ENCODE measurements around the gene RNASE13. TPM values are rescaled to one million over a fixed set of nuclear protein-coding genes. Genes with fewer than 3 reads are reported as not detected.

RNASE13 gene
- polyA plus RNA-seq, 1 of the 3 experiments (the other 2 are of a cell fraction) = not detected

DNA sequence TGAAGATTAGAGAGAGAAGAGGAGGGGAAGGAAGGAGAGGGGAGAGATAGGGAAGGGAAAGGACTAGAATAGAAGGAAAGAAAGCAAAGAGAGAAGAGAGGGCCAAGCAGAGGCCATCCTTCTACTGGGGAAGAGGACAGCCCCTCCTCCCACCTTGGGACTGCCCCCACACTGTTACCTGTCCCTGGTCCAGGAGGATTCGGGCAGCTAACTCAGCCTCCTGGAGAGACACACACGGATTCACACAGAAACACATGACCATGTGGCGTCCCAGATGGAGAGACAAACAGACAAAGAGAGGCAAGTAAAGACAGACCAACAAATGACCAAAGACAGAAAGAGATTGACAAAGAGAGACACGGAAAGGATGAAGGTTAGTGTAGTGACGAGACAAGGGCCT is 11.9 kb downstream of the RNASE13 start:
- Histone ChIP-seq H3K79me2 (ENCODE audit: insufficient read depth) (no peaks in the 10 kb centered on the region), H3K27ac (ENCODE audit: low read depth in 2 of 2, low read length in 1 of 2) (no peak overlapping the region), H3K36me3 (replicated peaks in 1 of 2; ENCODE audit: control insufficient read depth in 1 of 2, insufficient read depth in 2 of 2, low read length in 1 of 2) (no peaks in the 10 kb centered on the region), H3K9ac (no peak overlapping the region), H3K9me3 (no peaks in the 10 kb centered on the region), H3K4me3 (ENCODE audit: low read depth in 2 of 2, low read length in 1 of 2) (no peak overlapping the region), H3K9me2 (no peaks in the 10 kb centered on the region), H3K27me3 (ENCODE audit: insufficient read depth) (no peaks in the 10 kb centered on the region), H3K4me1 (ENCODE audit: control insufficient read depth in 1 of 2, insufficient read depth in 2 of 2, low read depth in 1 of 2, low read length in 1 of 2) (peaks cover 0 to 10% of the 10 kb centered on the region in 2 experiments; a peak in 1 of 4 replicates), H4K20me1 (ENCODE audit: insufficient read depth) (no peaks in the 10 kb centered on the region), H3K4me2 (no peak overlapping the region), H3F3A (replicated peaks; ENCODE audit: insufficient read depth) (no peaks in the 10 kb centered on the region), H2AFZ (ENCODE audit: low read depth) (no peak overlapping the region)
- DNase-seq = no peak
- ChIA-PET POLR2A (no interaction called here), CTCF (interaction anchor here (1.3 to 18.2 kb wide), 5 partner anchors 8 to 79 kb away, joined by 6 to 555 read pairs (median 36); partner anchors contain the start of genes RNASE7, TMEM253 and ZNF219)
- TF ChIP-seq, protein P1, sequence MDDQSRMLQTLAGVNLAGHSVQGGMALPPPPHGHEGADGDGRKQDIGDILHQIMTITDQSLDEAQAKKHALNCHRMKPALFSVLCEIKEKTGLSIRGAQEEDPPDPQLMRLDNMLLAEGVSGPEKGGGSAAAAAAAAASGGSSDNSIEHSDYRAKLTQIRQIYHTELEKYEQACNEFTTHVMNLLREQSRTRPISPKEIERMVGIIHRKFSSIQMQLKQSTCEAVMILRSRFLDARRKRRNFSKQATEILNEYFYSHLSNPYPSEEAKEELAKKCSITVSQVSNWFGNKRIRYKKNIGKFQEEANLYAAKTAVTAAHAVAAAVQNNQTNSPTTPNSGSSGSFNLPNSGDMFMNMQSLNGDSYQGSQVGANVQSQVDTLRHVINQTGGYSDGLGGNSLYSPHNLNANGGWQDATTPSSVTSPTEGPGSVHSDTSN (IDR thresholded peaks at IDR 0.05) = no peak
- TF ChIP-seq, protein P2, sequence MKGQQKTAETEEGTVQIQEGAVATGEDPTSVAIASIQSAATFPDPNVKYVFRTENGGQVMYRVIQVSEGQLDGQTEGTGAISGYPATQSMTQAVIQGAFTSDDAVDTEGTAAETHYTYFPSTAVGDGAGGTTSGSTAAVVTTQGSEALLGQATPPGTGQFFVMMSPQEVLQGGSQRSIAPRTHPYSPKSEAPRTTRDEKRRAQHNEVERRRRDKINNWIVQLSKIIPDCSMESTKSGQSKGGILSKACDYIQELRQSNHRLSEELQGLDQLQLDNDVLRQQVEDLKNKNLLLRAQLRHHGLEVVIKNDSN (IDR thresholded peaks at IDR 0.05; ENCODE audit: borderline replicate concordance, low read depth) = no peak
- TF ChIP-seq GABPA (IDR thresholded peaks at IDR 0.05; ENCODE audit: low read depth) (no peak), EP300 (IDR thresholded peaks at IDR 0.05; ENCODE audit: borderline replicate concordance in 1 of 2, low read depth in 1 of 2, low read length in 1 of 2) (no peak), NFIC (IDR thresholded peaks at IDR 0.05; ENCODE audit: borderline replicate concordance) (no peak), ELF1 (IDR thresholded peaks at IDR 0.05) (no peak), YY1 (IDR thresholded peaks at IDR 0.05; ENCODE audit: low read depth) (no peak), TEAD4 (IDR thresholded peaks at IDR 0.05; ENCODE audit: borderline replicate concordance, insufficient read depth) (no peak), SIN3A (IDR thresholded peaks at IDR 0.05; ENCODE audit: borderline replicate concordance, low read depth, low read length) (no peak), MXI1 (IDR thresholded peaks at IDR 0.05; ENCODE audit: low read depth, low read length) (no peak), TCF12 (IDR thresholded peaks at IDR 0.05) (no peak), RFX5 (IDR thresholded peaks at IDR 0.05; ENCODE audit: low read length) (no peak), FOXJ3 (CRISPR knock-in tag; IDR thresholded peaks at IDR 0.05) (no peak), RAD21 (IDR thresholded peaks at IDR 0.05; ENCODE audit: low read length) (no peak), MEF2A (IDR thresholded peaks at IDR 0.05; ENCODE audit: borderline replicate concordance, low read depth) (no peak), GATA2 (CRISPR knock-in tag; IDR thresholded peaks at IDR 0.05) (no peak)
- TF ChIP-seq, protein P3, sequence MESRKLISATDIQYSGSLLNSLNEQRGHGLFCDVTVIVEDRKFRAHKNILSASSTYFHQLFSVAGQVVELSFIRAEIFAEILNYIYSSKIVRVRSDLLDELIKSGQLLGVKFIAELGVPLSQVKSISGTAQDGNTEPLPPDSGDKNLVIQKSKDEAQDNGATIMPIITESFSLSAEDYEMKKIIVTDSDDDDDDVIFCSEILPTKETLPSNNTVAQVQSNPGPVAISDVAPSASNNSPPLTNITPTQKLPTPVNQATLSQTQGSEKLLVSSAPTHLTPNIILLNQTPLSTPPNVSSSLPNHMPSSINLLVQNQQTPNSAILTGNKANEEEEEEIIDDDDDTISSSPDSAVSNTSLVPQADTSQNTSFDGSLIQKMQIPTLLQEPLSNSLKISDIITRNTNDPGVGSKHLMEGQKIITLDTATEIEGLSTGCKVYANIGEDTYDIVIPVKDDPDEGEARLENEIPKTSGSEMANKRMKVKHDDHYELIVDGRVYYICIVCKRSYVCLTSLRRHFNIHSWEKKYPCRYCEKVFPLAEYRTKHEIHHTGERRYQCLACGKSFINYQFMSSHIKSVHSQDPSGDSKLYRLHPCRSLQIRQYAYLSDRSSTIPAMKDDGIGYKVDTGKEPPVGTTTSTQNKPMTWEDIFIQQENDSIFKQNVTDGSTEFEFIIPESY (IDR thresholded peaks at IDR 0.05; ENCODE audit: borderline replicate concordance, low read depth) = no peak
- TF ChIP-seq, protein P4, sequence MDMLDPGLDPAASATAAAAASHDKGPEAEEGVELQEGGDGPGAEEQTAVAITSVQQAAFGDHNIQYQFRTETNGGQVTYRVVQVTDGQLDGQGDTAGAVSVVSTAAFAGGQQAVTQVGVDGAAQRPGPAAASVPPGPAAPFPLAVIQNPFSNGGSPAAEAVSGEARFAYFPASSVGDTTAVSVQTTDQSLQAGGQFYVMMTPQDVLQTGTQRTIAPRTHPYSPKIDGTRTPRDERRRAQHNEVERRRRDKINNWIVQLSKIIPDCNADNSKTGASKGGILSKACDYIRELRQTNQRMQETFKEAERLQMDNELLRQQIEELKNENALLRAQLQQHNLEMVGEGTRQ (IDR thresholded peaks at IDR 0.05; ENCODE audit: borderline replicate concordance, low read depth, low read length) = no peak
- TF ChIP-seq, protein P5, sequence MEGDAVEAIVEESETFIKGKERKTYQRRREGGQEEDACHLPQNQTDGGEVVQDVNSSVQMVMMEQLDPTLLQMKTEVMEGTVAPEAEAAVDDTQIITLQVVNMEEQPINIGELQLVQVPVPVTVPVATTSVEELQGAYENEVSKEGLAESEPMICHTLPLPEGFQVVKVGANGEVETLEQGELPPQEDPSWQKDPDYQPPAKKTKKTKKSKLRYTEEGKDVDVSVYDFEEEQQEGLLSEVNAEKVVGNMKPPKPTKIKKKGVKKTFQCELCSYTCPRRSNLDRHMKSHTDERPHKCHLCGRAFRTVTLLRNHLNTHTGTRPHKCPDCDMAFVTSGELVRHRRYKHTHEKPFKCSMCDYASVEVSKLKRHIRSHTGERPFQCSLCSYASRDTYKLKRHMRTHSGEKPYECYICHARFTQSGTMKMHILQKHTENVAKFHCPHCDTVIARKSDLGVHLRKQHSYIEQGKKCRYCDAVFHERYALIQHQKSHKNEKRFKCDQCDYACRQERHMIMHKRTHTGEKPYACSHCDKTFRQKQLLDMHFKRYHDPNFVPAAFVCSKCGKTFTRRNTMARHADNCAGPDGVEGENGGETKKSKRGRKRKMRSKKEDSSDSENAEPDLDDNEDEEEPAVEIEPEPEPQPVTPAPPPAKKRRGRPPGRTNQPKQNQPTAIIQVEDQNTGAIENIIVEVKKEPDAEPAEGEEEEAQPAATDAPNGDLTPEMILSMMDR (IDR thresholded peaks at IDR 0.05) = no peak
- WGBS (ENCODE audit: low lambda C conversion rate) = 90% methylated on average over 5 of the region's 5 CpGs
